ENCODE measurements around the gene ACAA1. TPM values are rescaled to one million over a fixed set of nuclear protein-coding genes. Genes with fewer than 3 reads are reported as not detected.

ACAA1 gene
- total and polyA plus RNA-seq, 9 of the 15 experiments (the other 6 are each of a cell fraction or from before 2014, with no cell fraction given): 4.0 to 88.9 (median 57.2) TPM

GRCh38 chr3:38136777-38137614 is at the start of gene ACAA1 (continued):
- TF ChIP-seq ZSCAN29 (IDR thresholded peaks at IDR 0.05) (no peak), ZBTB8A (IDR thresholded peaks at IDR 0.05; ENCODE audit: partially characterized antibody) (no peak), ELF4 (CRISPR knock-in tag; IDR thresholded peaks at IDR 0.05) (peak; percentile 93), ESRRB (CRISPR knock-in tag; IDR thresholded peaks at IDR 0.05; ENCODE audit: borderline replicate concordance) (no peak), POLR3A (IDR thresholded peaks at IDR 0.05; ENCODE audit: borderline replicate concordance, extremely low read depth, insufficient read depth, insufficient read length) (no peak), GMEB1 (CRISPR knock-in tag; IDR thresholded peaks at IDR 0.05) (no peak), NRF1 (conservative IDR thresholded peaks at IDR 0.05 in 1 of 2, IDR thresholded peaks at IDR 0.05 in 1 of 2) (peak; percentile 91 to 92), ZNF79 (CRISPR knock-in tag; IDR thresholded peaks at IDR 0.05; ENCODE audit: low read depth) (peak; percentile 52; the same call in 1 of the 2 replicates), SREBF1 (IDR thresholded peaks at IDR 0.05; ENCODE audit: borderline replicate concordance, low read depth, low read length) (no peak), ZNF253 (CRISPR knock-in tag; conservative IDR thresholded peaks at IDR 0.05) (no peak), TAF9B (IDR thresholded peaks at IDR 0.05; ENCODE audit: partially characterized antibody) (no peak), HNRNPK (IDR thresholded peaks at IDR 0.05; ENCODE audit: low read depth, low read length, poor library complexity, severe bottlenecking) (no peak), RBM34 (IDR thresholded peaks at IDR 0.05; ENCODE audit: borderline replicate concordance, insufficient read depth, low read length) (no peak), PML (IDR thresholded peaks at IDR 0.05; ENCODE audit: low read length) (peak; percentile 54; the same call in 1 of the 2 replicates), CSDE1 (IDR thresholded peaks at IDR 0.05) (no peak), ZBTB7A (IDR thresholded peaks at IDR 0.05; ENCODE audit: borderline replicate concordance, control insufficient read depth, low read depth, low read length) (peak; percentile 55; the same call in 1 of the 2 replicates), CHD4 (IDR thresholded peaks at IDR 0.05; ENCODE audit: insufficient read depth, insufficient replicate concordance, low read depth, low read length, poor library complexity, severe bottlenecking) (no peak)
- TF ChIP-seq, protein P1, sequence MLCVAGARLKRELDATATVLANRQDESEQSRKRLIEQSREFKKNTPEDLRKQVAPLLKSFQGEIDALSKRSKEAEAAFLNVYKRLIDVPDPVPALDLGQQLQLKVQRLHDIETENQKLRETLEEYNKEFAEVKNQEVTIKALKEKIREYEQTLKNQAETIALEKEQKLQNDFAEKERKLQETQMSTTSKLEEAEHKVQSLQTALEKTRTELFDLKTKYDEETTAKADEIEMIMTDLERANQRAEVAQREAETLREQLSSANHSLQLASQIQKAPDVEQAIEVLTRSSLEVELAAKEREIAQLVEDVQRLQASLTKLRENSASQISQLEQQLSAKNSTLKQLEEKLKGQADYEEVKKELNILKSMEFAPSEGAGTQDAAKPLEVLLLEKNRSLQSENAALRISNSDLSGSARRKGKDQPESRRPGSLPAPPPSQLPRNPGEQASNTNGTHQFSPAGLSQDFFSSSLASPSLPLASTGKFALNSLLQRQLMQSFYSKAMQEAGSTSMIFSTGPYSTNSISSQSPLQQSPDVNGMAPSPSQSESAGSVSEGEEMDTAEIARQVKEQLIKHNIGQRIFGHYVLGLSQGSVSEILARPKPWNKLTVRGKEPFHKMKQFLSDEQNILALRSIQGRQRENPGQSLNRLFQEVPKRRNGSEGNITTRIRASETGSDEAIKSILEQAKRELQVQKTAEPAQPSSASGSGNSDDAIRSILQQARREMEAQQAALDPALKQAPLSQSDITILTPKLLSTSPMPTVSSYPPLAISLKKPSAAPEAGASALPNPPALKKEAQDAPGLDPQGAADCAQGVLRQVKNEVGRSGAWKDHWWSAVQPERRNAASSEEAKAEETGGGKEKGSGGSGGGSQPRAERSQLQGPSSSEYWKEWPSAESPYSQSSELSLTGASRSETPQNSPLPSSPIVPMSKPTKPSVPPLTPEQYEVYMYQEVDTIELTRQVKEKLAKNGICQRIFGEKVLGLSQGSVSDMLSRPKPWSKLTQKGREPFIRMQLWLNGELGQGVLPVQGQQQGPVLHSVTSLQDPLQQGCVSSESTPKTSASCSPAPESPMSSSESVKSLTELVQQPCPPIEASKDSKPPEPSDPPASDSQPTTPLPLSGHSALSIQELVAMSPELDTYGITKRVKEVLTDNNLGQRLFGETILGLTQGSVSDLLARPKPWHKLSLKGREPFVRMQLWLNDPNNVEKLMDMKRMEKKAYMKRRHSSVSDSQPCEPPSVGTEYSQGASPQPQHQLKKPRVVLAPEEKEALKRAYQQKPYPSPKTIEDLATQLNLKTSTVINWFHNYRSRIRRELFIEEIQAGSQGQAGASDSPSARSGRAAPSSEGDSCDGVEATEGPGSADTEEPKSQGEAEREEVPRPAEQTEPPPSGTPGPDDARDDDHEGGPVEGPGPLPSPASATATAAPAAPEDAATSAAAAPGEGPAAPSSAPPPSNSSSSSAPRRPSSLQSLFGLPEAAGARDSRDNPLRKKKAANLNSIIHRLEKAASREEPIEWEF (CRISPR knock-in tag; IDR thresholded peaks at IDR 0.05): no peak
- TF ChIP-seq, protein P2, sequence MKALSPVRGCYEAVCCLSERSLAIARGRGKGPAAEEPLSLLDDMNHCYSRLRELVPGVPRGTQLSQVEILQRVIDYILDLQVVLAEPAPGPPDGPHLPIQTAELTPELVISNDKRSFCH (CRISPR knock-in tag; IDR thresholded peaks at IDR 0.05): no peak
- TF ChIP-seq, protein P2 (tag; IDR thresholded peaks at IDR 0.05): no peak; the same call in 1 of the 2 replicates

Measured in K562 (cell line).